IMR-90 (cell line): ENCODE results near the gene NUDT15. TPM values are rescaled to one million over a fixed set of nuclear protein-coding genes. Genes with fewer than 3 reads are reported as not detected.

Source experiments
- ATAC-seq: fragments of 200-7000 bp; cut with Tn5 transposase; 2 replicates; pipeline ENCODE4 v1.9.1; 2020; ENCODE audit warnings: low read depth, mild to moderate bottlenecking, moderate library complexity
- BruUV-seq: library from RNA; stranded (reverse); fragments of 400-500 nt; replicated peaks from 2 replicates; lab custom pipeline; 2021; lab: Mats Ljungman, UMichigan
- CTCF ChIA-PET: fragments of 300-600 bp; formaldehyde crosslinking; extraction: SDS; loops from one replicate; lab custom pipeline; 2021; ENCODE audit warnings: antibody characterized with exemption; lab: Yijun Ruan, JAX
- POLR2A ChIA-PET: fragments of 300-600 bp; sonication (Branson Sonifier 250); formaldehyde crosslinking; loops from one replicate; lab custom pipeline; 2022; ENCODE audit warnings: antibody characterized with exemption; ENCODE audit not compliant: unreplicated experiment; lab: Charles Lee
- DNase-seq: peaks from one replicate; pipeline ENCODE4 v3.0.0; 2013
- H2AFZ ChIP-seq: replicated peaks from 2 replicates; pipeline ENCODE3; 2013; ENCODE audit warnings: low read length, mild to moderate bottlenecking; ENCODE audit not compliant: poor library complexity
- H2AK5ac ChIP-seq: 2 replicates; pipeline ENCODE4 v1.6.1; 2013; ENCODE audit warnings: low read depth, low read length, inconsistent platforms
- H2AK9ac ChIP-seq: replicated peaks from 2 replicates; pipeline ENCODE3; 2013; ENCODE audit warnings: mild to moderate bottlenecking, low read depth, low read length, moderate library complexity; ENCODE audit not compliant: poor library complexity
- H2BK120ac ChIP-seq: 2 replicates; pipeline ENCODE4 v1.6.1; 2013; ENCODE audit warnings: low read depth, low read length, inconsistent platforms
- H2BK15ac ChIP-seq: 3 replicates; pipeline ENCODE4 v1.6.1; 2013; ENCODE audit warnings: low read depth, low read length, inconsistent platforms
- H2BK20ac ChIP-seq: 2 replicates; pipeline ENCODE4 v1.6.1; 2013; ENCODE audit warnings: low read depth, mild to moderate bottlenecking, inconsistent platforms, low read length, moderate library complexity
- H2BK5ac ChIP-seq: 2 replicates; pipeline ENCODE4 v1.6.1; 2013; ENCODE audit warnings: mild to moderate bottlenecking, low read depth, low read length, inconsistent platforms; ENCODE audit not compliant: poor library complexity, severe bottlenecking
- H3K14ac ChIP-seq: replicated peaks from 2 replicates; pipeline ENCODE4 v1.6.1; 2013; ENCODE audit warnings: low read depth, low read length, inconsistent platforms
- H3K18ac ChIP-seq: 2 replicates; pipeline ENCODE4 v1.6.1; 2013; ENCODE audit warnings: low read depth, low read length, control low read depth
- H3K23ac ChIP-seq: 2 replicates; pipeline ENCODE4 v1.6.1; 2013; ENCODE audit warnings: low read depth, low read length, inconsistent platforms
- H3K27ac ChIP-seq: 2 replicates; pipeline ENCODE4 v1.5.1; 2013; ENCODE audit warnings: mild to moderate bottlenecking, control low read depth, low read length; ENCODE audit not compliant: insufficient read depth
- H3K27me3 ChIP-seq: 2 replicates; pipeline ENCODE4 v1.6.1; 2013; ENCODE audit warnings: low read length; ENCODE audit not compliant: control insufficient read depth, insufficient read depth
- H3K36me3 ChIP-seq: 2 replicates; pipeline ENCODE4 v1.6.1; 2013; ENCODE audit warnings: low read length, mixed read lengths; ENCODE audit not compliant: control insufficient read depth, insufficient read depth
- H3K4ac ChIP-seq: 2 replicates; pipeline ENCODE4 v1.6.1; 2013; ENCODE audit warnings: low read depth, low read length, inconsistent platforms
- H3K4me1 ChIP-seq: 2 replicates; pipeline ENCODE4 v1.6.1; 2013; ENCODE audit warnings: low read length, mixed read lengths; ENCODE audit not compliant: control insufficient read depth, insufficient read depth
- H3K4me2 ChIP-seq: 2 replicates; pipeline ENCODE4 v1.6.1; 2013; ENCODE audit warnings: low read depth, mild to moderate bottlenecking, control low read depth, low read length, moderate library complexity
- H3K4me3 ChIP-seq: 2 replicates; pipeline ENCODE4 v1.5.1; 2013; ENCODE audit warnings: low read depth, mild to moderate bottlenecking, control low read depth, low read length, moderate library complexity; ENCODE audit not compliant: insufficient read depth
- H3K56ac ChIP-seq: 2 replicates; pipeline ENCODE4 v1.6.1; 2013; ENCODE audit warnings: low read length, inconsistent platforms; ENCODE audit not compliant: insufficient read depth; ENCODE audit errors: extremely low read depth
- H3K79me1 ChIP-seq, 2 experiments: 2 replicates each; pipeline ENCODE4 v1.6.1; 2013; ENCODE audit warnings: low read length in 2 of 2, inconsistent platforms in 1 of 2, low read depth in 1 of 2
- H3K9ac ChIP-seq: 2 replicates; pipeline ENCODE4 v1.6.1; 2013; ENCODE audit warnings: low read depth, low read length, control low read depth
- H3K9me1 ChIP-seq: 2 replicates; pipeline ENCODE4 v1.6.1; 2013; ENCODE audit warnings: low read length, inconsistent platforms; ENCODE audit not compliant: insufficient read depth
- H3K9me3 ChIP-seq: 2 replicates; pipeline ENCODE4 v1.6.1; 2013; ENCODE audit warnings: low read length; ENCODE audit not compliant: control insufficient read depth, insufficient read depth
- H4K20me1 ChIP-seq: 2 replicates; pipeline ENCODE4 v1.6.1; 2013; ENCODE audit warnings: low read length, inconsistent platforms; ENCODE audit not compliant: insufficient read depth
- H4K5ac ChIP-seq: 2 replicates; pipeline ENCODE4 v1.6.1; 2013; ENCODE audit warnings: mild to moderate bottlenecking, low read depth, low read length, control low read depth
- H4K8ac ChIP-seq, 2 experiments: 2 replicates each; pipeline ENCODE4 v1.6.1; 2013; ENCODE audit warnings: low read depth in 2 of 2, low read length in 2 of 2, control low read depth in 1 of 2, inconsistent platforms in 1 of 2
- H4K91ac ChIP-seq: 2 replicates; pipeline ENCODE4 v1.6.1; 2013; ENCODE audit warnings: low read depth, low read length, inconsistent platforms; ENCODE audit not compliant: insufficient read depth
- BHLHE40 ChIP-seq: fragments of 150-350 bp; IDR thresholded peaks from 2 replicates; pipeline ENCODE4 v1.6.1; 2016; ENCODE audit warnings: mild to moderate bottlenecking, low read depth, low read length
- CEBPB ChIP-seq: IDR thresholded peaks from 2 replicates; pipeline ENCODE4 v1.6.1; 2012; ENCODE audit warnings: low read depth, low read length, improper control_type of control experiment
- CTCF ChIP-seq: conservative IDR thresholded peaks from 2 replicates; pipeline ENCODE4 v1.5.1; 2012; ENCODE audit warnings: mild to moderate bottlenecking, low read depth, low read length, improper control_type of control experiment
- MAFK ChIP-seq: IDR thresholded peaks from 2 replicates; pipeline ENCODE4 v1.6.1; 2012; ENCODE audit warnings: low read depth, low read length, improper control_type of control experiment
- MAZ ChIP-seq: IDR thresholded peaks from 2 replicates; pipeline ENCODE4 v1.6.1; 2012; ENCODE audit warnings: low read depth, mild to moderate bottlenecking, low read length, improper control_type of control experiment, moderate library complexity, borderline replicate concordance
- MXI1 ChIP-seq: IDR thresholded peaks from 2 replicates; pipeline ENCODE4 v1.6.1; 2012; ENCODE audit warnings: low read depth, mild to moderate bottlenecking, low read length, moderate library complexity, borderline replicate concordance
- NFE2L2 ChIP-seq: fragments of 150-350 bp; IDR thresholded peaks from 2 replicates; pipeline ENCODE4 v1.6.1; 2016; ENCODE audit warnings: low read depth, mild to moderate bottlenecking, low read length
- POLR2A ChIP-seq: IDR thresholded peaks from 2 replicates; pipeline ENCODE4 v1.6.1; 2012; ENCODE audit warnings: mild to moderate bottlenecking, low read depth, low read length
- RCOR1 ChIP-seq: IDR thresholded peaks from 2 replicates; pipeline ENCODE4 v1.6.1; 2012; ENCODE audit warnings: mild to moderate bottlenecking, low read length, improper control_type of control experiment; ENCODE audit not compliant: insufficient replicate concordance
- RFX5 ChIP-seq: IDR thresholded peaks from 2 replicates; pipeline ENCODE4 v1.8.0; 2012; ENCODE audit warnings: low read depth, mild to moderate bottlenecking, low read length, moderate library complexity
- WGBS, 2 experiments: methylation state at CpG; one replicate each; pipeline versions ENCODE4 v1.1.5 to v1.1.7; 2013; ENCODE audit warnings: missing lambda C conversion rate in 2 of 2; ENCODE audit not compliant: insufficient read length in 1 of 2; ENCODE audit errors: extremely low coverage in 2 of 2; 5-methylcytosine and 5-hydroxymethylcytosine counted together
- dilution Hi-C: fragments of 300-500 bp; cut with HindIII; formaldehyde crosslinking; loops from one replicate; pipeline ENCODE4 v1.14.3; 2018; ENCODE audit warnings: low sequenced_read_pairs; ENCODE audit not compliant: unreplicated experiment
- in situ Hi-C: fragments of 300-500 bp; cut with MboI; formaldehyde crosslinking; loops from 3 replicates; pipeline ENCODE4 v1.14.3; 2019; ENCODE audit warnings: low sequenced_read_pairs, inconsistent platforms, mixed read lengths
- intact Hi-C: fragments of 100-400 bp; cut with micrococcal nuclease; formaldehyde crosslinking; loops from 2 replicates; pipeline ENCODE4 v1.10.0; 2022
- polyA plus RNA-seq, 3 experiments: library from polyadenylated mRNA; depleted of rRNA; stranded (reverse); fragments of >200 nt; gene quantifications; 2 replicates each; pipeline ENCODE4 v1.2.3, GENCODE V29; 2012; ENCODE audit warnings: low replicate concordance in 1 of 3
- total RNA-seq: library from RNA; depleted of rRNA; stranded (reverse); fragments of >200 nt; gene quantifications from 2 replicates; pipeline ENCODE4 v1.2.3, GENCODE V29; 2012

Gene NUDT15
- total and polyA plus RNA-seq, 2 of the 4 experiments (the other 2 are of a cell fraction): 13.1 to 14.2 TPM

GRCh38 chr13:47990920-47991466, 46.5 kb upstream of the NUDT15 start:
- no peak for ATAC-seq
- in situ Hi-C loops (no loop called here), intact Hi-C loops (no loop called here), dilution Hi-C loops (no loop called here)
- Histone ChIP-seq H3K9me3 (no peaks in the 10 kb centered on the region), H2BK20ac (no peak overlapping the region), H3K27me3 (no peaks in the 10 kb centered on the region), H3K79me1 (peaks cover 11 to 15% of the 10 kb centered on the region in 2 experiments), H3K56ac (no peak overlapping the region), H3K36me3 (peaks cover 10% of the 10 kb centered on the region), H2AK9ac (no peak overlapping the region), H2BK15ac (no peak overlapping the region), H3K4ac (no peak overlapping the region), H3K18ac (no peak overlapping the region), H2AFZ (no peak overlapping the region), H3K14ac (no peak overlapping the region), H3K27ac (no peak overlapping the region), H2AK5ac (no peak overlapping the region), H2BK120ac (no peak overlapping the region), H4K91ac (no peak overlapping the region), H4K8ac (no peak overlapping the region), H3K9ac (no peak overlapping the region), H3K4me1 (no peaks in the 10 kb centered on the region), H3K9me1 (0 out of 2 replicates have a peak, but pooled peaks cover 4% of the 10 kb centered on the region), H2BK5ac (no peak overlapping the region), H3K23ac (no peak overlapping the region), H4K20me1 (no peaks in the 10 kb centered on the region), H3K4me3 (no peak overlapping the region), H3K4me2 (no peak overlapping the region), H4K5ac (no peak overlapping the region)
- no peak for DNase-seq
- BruUV-seq: no TSS peak
- WGBS, 2 experiments: 100% methylated on average over 1 of the region's 2 CpGs; no CpG with 5 or more reads in 1 of the 2 experiments
- no peak for TF ChIP-seq CTCF
- no peak for TF ChIP-seq RCOR1
- no peak for TF ChIP-seq POLR2A
- no peak for TF ChIP-seq NFE2L2
- TF ChIP-seq MAZ: no peak
- TF ChIP-seq BHLHE40: no peak
- no peak for TF ChIP-seq MXI1
- TF ChIP-seq MAFK: no peak
- no peak for TF ChIP-seq CEBPB
- TF ChIP-seq RFX5: no peak
- POLR2A ChIA-PET: no interaction called here
- CTCF ChIA-PET: no interaction called here
